OCI-LY3 (cell line): ENCODE data around the gene PGA4.

Source experiments
- CTCF ChIP-seq: fragments of 200-600, 300-600 bp; sonication (generic); IDR thresholded peaks from 2 replicates; pipeline ENCODE4 v1.5.1; 2014; ENCODE audit warnings: antibody characterized with exemption, low read length, low read depth
- EZH2phosphoT487 ChIP-seq: fragments of 200-600 bp; shearing (Covaris generic); IDR thresholded peaks from 2 replicates; pipeline ENCODE4 v1.6.1; 2018; ENCODE audit warnings: antibody characterized with exemption, mixed run types, low read depth

- TF ChIP-seq CTCF (no peak), EZH2phosphoT487 (no peak)
Observed at GRCh38 chr11:61194169-61194671, 27.9 kb upstream of the PGA4 start.
